Measurements from ENCODE around the gene RAX.

The RAX gene

GRCh38 chr18:59242906-59243305 lies 30.3 kb downstream of the RAX start:
- DNase-seq (ENCODE audit: low read depth) = no peak

- no peak for DNase-seq (ENCODE audit: low read depth)
These were observed 33.6 kb downstream of the RAX start for GRCh38 chr18:59239642-59240041.

GRCh38 chr18:59238385-59238784 lies 34.9 kb downstream of the RAX start:
- DNase-seq (ENCODE audit: low read depth) = no peak

- no peak for DNase-seq (ENCODE audit: low read depth)
These were observed 40.2 kb downstream of the RAX start for GRCh38 chr18:59233017-59233410.

- DNase-seq (ENCODE audit: low read depth) = no peak
These were observed 40.8 kb downstream of the RAX start for GRCh38 chr18:59232309-59233016.

GRCh38 chr18:59231877-59232276 lies 41.4 kb downstream of the RAX start:
- no peak for DNase-seq (ENCODE audit: low read depth)

- DNase-seq (ENCODE audit: low read depth) = no peak
These were observed 42.1 kb downstream of the RAX start for GRCh38 chr18:59231114-59231513.

GRCh38 chr18:59229701-59230443 lies 43.4 kb downstream of the RAX start:
- no peak for DNase-seq (ENCODE audit: low read depth)

GRCh38 chr18:59229191-59229590 lies 44.1 kb downstream of the RAX start:
- DNase-seq (ENCODE audit: low read depth) = no peak

- no peak for DNase-seq (ENCODE audit: low read depth)
These were observed 44.9 kb downstream of the RAX start for GRCh38 chr18:59228351-59228750.

GRCh38 chr18:59222341-59222740 lies 50.9 kb downstream of the RAX start:
- no peak for DNase-seq (ENCODE audit: low read depth)

- no peak for DNase-seq (ENCODE audit: low read depth)
These were observed 52.2 kb downstream of the RAX start for GRCh38 chr18:59220784-59221765.

GRCh38 chr18:59220164-59220783 lies 53.0 kb downstream of the RAX start:
- no peak for DNase-seq (ENCODE audit: low read depth)

- DNase-seq (ENCODE audit: low read depth) = no peak
These were observed 53.5 kb downstream of the RAX start, which contains the start of gene GRP for GRCh38 chr18:59219672-59220163. TSS of gene GRP (plus strand) at chr18:59220158. CDS start at chr18:59220266, 108 bp downstream.

GRCh38 chr18:59218018-59218417 lies 55.2 kb downstream of the RAX start:
- no peak for DNase-seq (ENCODE audit: low read depth)
